RWPE2 (cell line): Measurements from ENCODE around the gene TOX3.

Experiments used
- ATAC-seq: fragments of 200-7000 bp; cut with Tn5 transposase; 3 replicates; pipeline ENCODE4 v1.9.1; 2021; ENCODE audit warnings: low read depth
- DNase-seq: peaks from one replicate; pipeline ENCODE4 v3.0.0-alpha.2; 2020; ENCODE audit warnings: low spot score
- H3K27ac ChIP-seq: fragments of 450-650 bp; 2 replicates; pipeline ENCODE4 v1.5.1; 2017; ENCODE audit warnings: mild to moderate bottlenecking; ENCODE audit not compliant: poor library complexity, severe bottlenecking
- H3K27me3 ChIP-seq: fragments of 250-450 bp; sonication (Bioruptor Pico); 2 replicates; pipeline ENCODE4 v1.5.1; 2021; ENCODE audit warnings: mild to moderate bottlenecking, moderate library complexity; ENCODE audit not compliant: insufficient read depth, poor library complexity, severe bottlenecking
- H3K36me3 ChIP-seq: fragments of 250-450 bp; sonication (Bioruptor Pico); 2 replicates; pipeline ENCODE4 v1.5.1; 2020; ENCODE audit warnings: low read depth, mild to moderate bottlenecking, moderate library complexity
- H3K4me1 ChIP-seq: fragments of 250-450 bp; sonication (Bioruptor Pico); 2 replicates; pipeline ENCODE4 v1.5.1; 2021; ENCODE audit warnings: mild to moderate bottlenecking, moderate library complexity; ENCODE audit not compliant: insufficient read depth, poor library complexity, severe bottlenecking
- H3K4me3 ChIP-seq: fragments of 250-450 bp; sonication (Bioruptor Pico); 2 replicates; pipeline ENCODE4 v1.5.1; 2021; ENCODE audit warnings: mild to moderate bottlenecking, moderate library complexity; ENCODE audit not compliant: severe bottlenecking
- H3K9me3 ChIP-seq: fragments of 250-450 bp; sonication (Bioruptor Pico); 2 replicates; pipeline ENCODE4 v1.5.1; 2021; ENCODE audit warnings: mild to moderate bottlenecking, moderate library complexity; ENCODE audit not compliant: severe bottlenecking
- CTCF ChIP-seq: fragments of 450-650 bp; IDR thresholded peaks from one replicate; pipeline ENCODE4 v1.5.1; 2017; ENCODE audit warnings: mild to moderate bottlenecking, moderate library complexity; ENCODE audit not compliant: poor library complexity, severe bottlenecking

The TOX3 gene

GRCh38 chr16:52512297-52512987 is 34.5 kb downstream of the TOX3 start:
- DNase-seq: no peak
- no peaks in the 10 kb centered on the region for H3K4me1 ChIP-seq
- no peaks in the 10 kb centered on the region for H3K9me3 ChIP-seq
- H3K36me3 ChIP-seq: no peaks in the 10 kb centered on the region
- peaks cover 3% of the 10 kb centered on the region for H3K27me3 ChIP-seq
- H3K27ac ChIP-seq: no peak overlapping the region
- no peak overlapping the region for H3K4me3 ChIP-seq
- TF ChIP-seq CTCF: no peak
- ATAC-seq: no peak

- ATAC-seq (no peak), DNase-seq (no peak)
- Histone ChIP-seq H3K27ac (no peak overlapping the region), H3K27me3 (no peaks in the 10 kb centered on the region), H3K4me1 (no peaks in the 10 kb centered on the region), H3K4me3 (no peak overlapping the region), H3K9me3 (no peaks in the 10 kb centered on the region), H3K36me3 (no peaks in the 10 kb centered on the region)
- no peak for TF ChIP-seq CTCF
Observed at GRCh38 chr16:52501746-52502145, 45.2 kb downstream of the TOX3 start.

- no peaks in the 10 kb centered on the region for H3K4me1 ChIP-seq
- no peaks in the 10 kb centered on the region for H3K36me3 ChIP-seq
- no peaks in the 10 kb centered on the region for H3K27me3 ChIP-seq
- no peak for ATAC-seq
- no peak overlapping the region for H3K4me3 ChIP-seq
- H3K27ac ChIP-seq: no peak overlapping the region
- no peak for TF ChIP-seq CTCF
- H3K9me3 ChIP-seq: no peaks in the 10 kb centered on the region
- no peak for DNase-seq
Observed at GRCh38 chr16:52500963-52501362, 46.0 kb downstream of the TOX3 start.

- Histone ChIP-seq H3K9me3 (no peaks in the 10 kb centered on the region), H3K27ac (no peak overlapping the region), H3K27me3 (no peaks in the 10 kb centered on the region), H3K4me3 (no peak overlapping the region), H3K36me3 (no peaks in the 10 kb centered on the region), H3K4me1 (no peaks in the 10 kb centered on the region)
- no peak for TF ChIP-seq CTCF
- DNase-seq (no peak), ATAC-seq (no peak)
Observed at GRCh38 chr16:52499060-52499440, 47.9 kb downstream of the TOX3 start.

- ATAC-seq: no peak
- H3K4me3 ChIP-seq: no peak overlapping the region
- TF ChIP-seq CTCF: no peak
Observed at GRCh38 chr16:52498328-52499059, 48.4 kb downstream of the TOX3 start.

More at GRCh38 chr16:52498328-52499059, 48.4 kb downstream of the TOX3 start:
- Histone ChIP-seq H3K36me3 (no peaks in the 10 kb centered on the region), H3K9me3 (no peaks in the 10 kb centered on the region), H3K27me3 (no peaks in the 10 kb centered on the region), H3K27ac (no peak overlapping the region), H3K4me1 (no peaks in the 10 kb centered on the region)
- DNase-seq: no peak
